Mesothelial cell of epicardium (in vitro differentiated cells): ENCODE results near the gene SMAD6. TPM values are rescaled to one million over a fixed set of nuclear protein-coding genes. Genes with fewer than 3 reads are reported as not detected.

Experiments used
- DNase-seq, 2 experiments: peaks; one replicate each; pipeline ENCODE4 v3.0.0; 2021; ENCODE audit warnings: low spot score in 2 of 2; ENCODE audit not compliant: unreplicated experiment in 2 of 2
- H3K27ac Mint-ChIP-seq: 2 replicates; pipeline ENCODE4 v1.8.0; 2021; ENCODE audit warnings: mixed read lengths
- H3K27me3 Mint-ChIP-seq: 2 replicates; pipeline ENCODE4 v1.8.0; 2021; ENCODE audit warnings: low read depth, mixed read lengths
- H3K36me3 Mint-ChIP-seq: 2 replicates; pipeline ENCODE4 v1.8.0; 2021; ENCODE audit warnings: mixed read lengths
- H3K4me1 Mint-ChIP-seq: 2 replicates; pipeline ENCODE4 v1.8.0; 2021; ENCODE audit warnings: mixed read lengths
- H3K4me3 Mint-ChIP-seq: 2 replicates; pipeline ENCODE4 v1.8.0; 2021; ENCODE audit warnings: mild to moderate bottlenecking, moderate library complexity, mixed read lengths
- H3K9me3 Mint-ChIP-seq: 2 replicates; pipeline ENCODE4 v1.8.0; 2021; ENCODE audit warnings: mixed read lengths
- CTCF ChIP-seq: fragments of 200-600 bp; sonication (generic); IDR thresholded peaks from one replicate; pipeline ENCODE4 v1.5.0; 2021; ENCODE audit warnings: antibody characterized with exemption; ENCODE audit not compliant: unreplicated experiment
- total RNA-seq: library from RNA; stranded (reverse); gene quantifications from 3 replicates; pipeline ENCODE4 v1.2.1, GENCODE V29; 2021

Gene SMAD6
- total RNA-seq, 1 donor from 2014 or later = 176 TPM

GRCh38 chr15:66744610-66745279 is 42.7 kb downstream of the SMAD6 start:
- H3K27ac Mint-ChIP-seq = peak overlapping the region; percentile 97
- no peaks in the 10 kb centered on the region for H3K9me3 Mint-ChIP-seq
- H3K36me3 Mint-ChIP-seq = peaks cover 3% of the 10 kb centered on the region
- TF ChIP-seq CTCF = no peak
- no peaks in the 10 kb centered on the region for H3K27me3 Mint-ChIP-seq
- H3K4me1 Mint-ChIP-seq = peaks cover 79% of the 10 kb centered on the region
- DNase-seq = no peak
- H3K4me3 Mint-ChIP-seq = no peak overlapping the region

- no peak for DNase-seq
- H3K27me3 Mint-ChIP-seq = no peaks in the 10 kb centered on the region
- peak overlapping the region; percentile 97 for H3K27ac Mint-ChIP-seq
- TF ChIP-seq CTCF = no peak
- no peaks in the 10 kb centered on the region for H3K9me3 Mint-ChIP-seq
- H3K4me3 Mint-ChIP-seq = peak overlapping the region; percentile 30
- peaks cover 5% of the 10 kb centered on the region for H3K36me3 Mint-ChIP-seq
- H3K4me1 Mint-ChIP-seq = peaks cover 79% of the 10 kb centered on the region
Measured at GRCh38 chr15:66745530-66746230, 43.6 kb downstream of the SMAD6 start.

GRCh38 chr15:66746231-66746605 is 44.2 kb downstream of the SMAD6 start:
- H3K27ac Mint-ChIP-seq = peak overlapping the region; percentile 97
- H3K4me1 Mint-ChIP-seq = peaks cover 77% of the 10 kb centered on the region
- peaks cover 5% of the 10 kb centered on the region for H3K36me3 Mint-ChIP-seq

GRCh38 chr15:66747223-66747622 is 45.2 kb downstream of the SMAD6 start:
- Mint-ChIP-seq H3K4me1 (peaks cover 80% of the 10 kb centered on the region), H3K27me3 (no peaks in the 10 kb centered on the region), H3K36me3 (peaks cover 8% of the 10 kb centered on the region), H3K9me3 (no peaks in the 10 kb centered on the region), H3K27ac (peak overlapping the region; percentile 97), H3K4me3 (peak overlapping the region; percentile 36)
- TF ChIP-seq CTCF = no peak
- no peak for DNase-seq

More at GRCh38 chr15:66746231-66746605, 44.2 kb downstream of the SMAD6 start:
- peak overlapping the region; percentile 22 for H3K4me3 Mint-ChIP-seq
- no peak for DNase-seq
- no peak for TF ChIP-seq CTCF
- no peaks in the 10 kb centered on the region for H3K9me3 Mint-ChIP-seq
- no peaks in the 10 kb centered on the region for H3K27me3 Mint-ChIP-seq

- H3K27ac Mint-ChIP-seq = peak overlapping the region; percentile 97
- H3K4me1 Mint-ChIP-seq = peaks cover 81% of the 10 kb centered on the region
- peaks cover 9% of the 10 kb centered on the region for H3K36me3 Mint-ChIP-seq
- TF ChIP-seq CTCF = no peak
- no peaks in the 10 kb centered on the region for H3K27me3 Mint-ChIP-seq
- H3K9me3 Mint-ChIP-seq = no peaks in the 10 kb centered on the region
- DNase-seq = no peak
- H3K4me3 Mint-ChIP-seq = peak overlapping the region; percentile 48
Measured at GRCh38 chr15:66747886-66748707, 46.1 kb downstream of the SMAD6 start.
